Measurements from ENCODE around the gene TBCD.

Gene TBCD

GRCh38 chr17:82812058-82812457, 60.2 kb downstream of the TBCD start:
- no peak for DNase-seq

DNA sequence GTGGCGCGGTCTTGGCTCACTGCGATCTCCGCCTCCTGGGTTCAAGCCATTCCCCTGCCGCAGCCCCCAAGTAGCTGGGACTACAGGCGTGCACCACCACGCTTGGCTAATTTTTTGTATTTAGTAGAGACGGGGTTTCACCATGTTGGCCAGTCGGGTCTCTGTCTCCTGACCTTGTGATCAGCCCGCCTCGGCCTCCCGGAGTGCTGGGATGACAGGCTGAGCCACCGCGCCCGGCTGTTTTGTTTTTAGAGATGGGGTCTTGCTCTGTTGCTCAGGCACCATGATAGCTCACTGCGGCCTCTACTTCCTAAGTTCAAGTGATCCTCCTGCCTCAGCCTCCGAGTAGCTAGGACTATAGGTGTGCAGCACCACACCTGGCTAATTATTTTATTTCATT, 60.7 kb downstream of the TBCD start:
- no peak for DNase-seq

GRCh38 chr17:82813299-82814051, 61.6 kb downstream of the TBCD start:
- DNase-seq = no peak

- DNase-seq = no peak
Measured at GRCh38 chr17:82814834-82815233, 63.0 kb downstream of the TBCD start.

DNA sequence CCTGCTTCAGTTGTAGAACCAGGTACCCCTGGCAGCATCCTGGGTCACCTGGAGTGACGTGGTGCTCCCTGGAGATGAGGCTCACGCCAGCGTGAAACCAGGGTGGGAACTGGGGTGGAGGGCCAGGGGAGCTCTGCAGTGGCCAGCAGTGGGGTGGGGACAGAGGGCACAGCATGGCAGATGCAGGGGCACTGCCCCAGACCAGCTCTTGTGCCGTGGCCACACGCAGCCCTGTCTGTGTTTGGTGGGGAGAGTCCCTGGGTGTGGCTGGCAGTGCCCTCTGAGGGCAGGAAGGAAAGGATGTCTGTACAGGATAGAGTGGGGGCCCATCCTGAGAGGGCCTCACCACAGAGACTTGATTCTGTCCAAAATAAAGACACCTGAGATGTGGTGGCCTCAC, 63.5 kb downstream of the TBCD start:
- DNase-seq = no peak

GRCh38 chr17:82815790-82816305, 64.0 kb downstream of the TBCD start:
- DNase-seq = no peak

- no peak for DNase-seq
Measured at GRCh38 chr17:82816358-82816757, 64.5 kb downstream of the TBCD start.

- no peak for DNase-seq
Measured at GRCh38 chr17:82817947-82818346, 66.1 kb downstream of the TBCD start.

GRCh38 chr17:82820278-82821251, 68.7 kb downstream of the TBCD start:
- no peak for DNase-seq

DNA sequence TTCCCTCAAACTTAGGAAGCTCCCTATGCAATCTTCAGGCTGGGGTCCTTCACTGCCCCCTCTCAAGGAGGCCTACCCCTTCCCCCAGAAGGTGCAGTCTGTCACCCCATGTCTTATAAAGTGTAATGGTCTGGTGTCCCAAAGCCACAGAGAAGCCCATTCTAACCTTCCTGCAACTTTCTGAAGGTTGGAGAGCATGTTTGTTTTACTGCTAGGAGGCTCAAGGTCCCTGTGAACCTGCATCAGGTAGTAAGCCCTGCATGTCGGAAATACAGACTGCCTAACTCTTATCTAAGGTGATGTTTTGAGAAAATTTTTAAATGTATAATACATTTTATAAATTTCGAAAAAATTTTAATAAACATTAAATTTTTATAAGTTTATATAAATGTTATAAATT, 69.7 kb downstream of the TBCD start:
- no peak for DNase-seq

GRCh38 chr17:82822281-82822680, 70.4 kb downstream of the TBCD start:
- DNase-seq = no peak

DNA sequence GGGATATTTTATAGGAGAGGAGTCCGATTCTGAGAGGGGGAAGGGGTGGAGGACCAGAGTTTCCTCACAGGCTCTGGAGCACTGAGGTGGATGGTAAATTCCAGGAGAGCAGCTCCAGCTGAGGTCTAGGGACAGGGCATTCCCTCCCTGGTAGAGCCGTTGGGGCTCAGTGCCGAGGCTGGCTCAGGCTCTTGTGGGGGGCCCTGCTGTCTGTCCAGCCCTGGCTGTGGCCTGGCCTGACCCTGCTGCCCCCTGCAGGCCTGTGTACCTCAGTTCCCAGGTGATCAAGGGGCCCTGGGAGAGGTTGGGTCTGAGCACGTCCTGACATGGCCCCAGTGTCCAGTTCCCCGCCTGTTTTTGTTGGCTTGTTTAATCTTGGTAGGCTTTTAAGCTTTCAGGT, 71.1 kb downstream of the TBCD start:
- peak; percentile 28 for DNase-seq

GRCh38 chr17:82825540-82826124, 73.8 kb downstream of the TBCD start:
- DNase-seq = no peak

GRCh38 chr17:82826211-82826610, 74.3 kb downstream of the TBCD start:
- no peak for DNase-seq

DNA sequence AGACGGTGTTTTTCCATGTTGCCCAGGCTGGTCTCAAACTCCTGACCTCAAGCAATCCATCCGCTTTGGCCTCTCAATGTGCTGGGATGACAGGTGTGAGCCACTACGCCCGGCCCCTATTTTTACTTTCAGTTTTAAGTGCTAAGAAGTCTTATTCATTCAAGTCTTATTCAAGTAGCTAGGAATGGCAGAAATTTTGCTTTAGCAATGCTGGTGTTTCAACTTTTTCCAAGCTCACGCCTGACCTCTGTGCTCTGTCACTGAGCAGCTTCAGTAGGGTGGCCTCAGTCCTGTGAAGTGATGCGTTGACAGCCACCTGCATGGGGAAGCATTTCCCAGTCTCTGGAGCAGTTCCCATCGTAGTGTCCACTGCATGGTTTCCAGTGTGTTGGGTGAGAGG, 75.1 kb downstream of the TBCD start:
- no peak for DNase-seq

GRCh38 chr17:82828875-82829487, 77.1 kb downstream of the TBCD start:
- no peak for DNase-seq

- no peak for DNase-seq
Measured at GRCh38 chr17:82830249-82830661, 78.4 kb downstream of the TBCD start.

DNA sequence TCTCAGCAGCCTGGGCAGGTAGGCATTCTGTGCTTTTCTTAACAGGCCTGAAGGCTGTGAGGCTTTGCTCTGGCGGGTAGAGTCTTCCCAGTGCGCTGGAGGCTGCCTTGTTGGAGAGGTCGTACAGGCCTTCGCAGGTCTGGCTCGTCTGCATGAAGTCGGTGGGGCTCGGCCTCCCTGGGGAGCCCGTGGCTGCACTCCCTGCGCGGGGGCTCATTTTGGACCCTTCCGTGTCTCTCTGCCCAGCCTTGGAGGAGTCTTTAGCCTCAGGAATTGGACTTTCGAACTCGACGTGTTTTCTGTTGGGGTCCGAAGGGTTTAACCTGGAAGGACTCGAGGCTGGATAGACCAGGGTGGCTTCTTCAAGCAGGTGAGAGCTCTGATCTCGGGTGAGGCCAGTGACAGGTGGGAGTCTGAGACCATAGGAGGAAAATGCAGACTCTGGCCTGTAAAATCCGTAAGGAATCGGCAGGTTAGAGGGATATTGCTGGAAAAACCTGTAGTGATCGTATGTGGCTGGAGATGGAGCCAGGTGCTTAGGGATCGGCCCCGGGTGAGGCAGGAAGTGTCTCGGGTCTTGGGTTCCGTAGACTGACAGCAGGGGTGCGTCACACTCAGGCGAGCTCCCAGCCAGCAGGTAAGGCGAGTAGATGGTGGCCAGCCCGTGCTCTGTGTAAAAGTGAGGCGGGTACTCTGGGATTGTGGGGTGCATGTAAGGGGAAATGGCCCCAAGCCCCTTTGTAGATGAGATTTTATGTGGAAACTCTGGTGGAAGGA, 79.4 kb downstream of the TBCD start:
- DNase-seq = no peak

- DNase-seq = no peak
Measured at GRCh38 chr17:82831818-82832200, 79.9 kb downstream of the TBCD start.

- DNase-seq = no peak
Measured at GRCh38 chr17:82832411-82832810, 80.5 kb downstream of the TBCD start.

DNA sequence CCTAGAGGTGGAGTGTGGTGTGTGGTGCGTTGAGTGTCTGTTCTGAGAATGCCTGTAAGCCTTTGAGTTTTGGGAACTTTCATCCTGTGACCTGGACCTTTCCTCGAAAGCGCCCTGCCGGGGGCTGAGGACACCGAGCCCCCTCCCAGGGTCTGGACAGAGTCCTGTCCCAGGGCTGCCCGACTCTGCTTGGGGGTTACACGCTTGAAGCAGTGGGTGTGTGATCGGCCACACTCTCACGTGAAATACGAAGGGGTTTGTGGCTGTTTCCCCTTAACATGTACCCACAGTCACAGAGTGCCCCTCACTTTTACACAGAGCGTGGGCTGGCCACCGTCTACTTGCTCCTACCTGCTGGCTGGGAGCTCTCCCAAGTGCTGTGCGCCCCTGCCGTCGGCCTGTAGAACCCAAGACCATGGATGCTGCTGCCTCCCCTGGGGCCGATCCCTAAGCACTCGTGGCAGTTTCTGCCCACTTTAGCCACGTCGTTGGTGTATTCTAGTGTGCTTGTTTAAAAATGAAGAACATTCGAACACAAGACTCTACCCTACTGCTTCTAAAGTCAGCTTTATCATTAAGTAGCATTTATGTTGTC, 81.1 kb downstream of the TBCD start:
- no peak for DNase-seq

DNA sequence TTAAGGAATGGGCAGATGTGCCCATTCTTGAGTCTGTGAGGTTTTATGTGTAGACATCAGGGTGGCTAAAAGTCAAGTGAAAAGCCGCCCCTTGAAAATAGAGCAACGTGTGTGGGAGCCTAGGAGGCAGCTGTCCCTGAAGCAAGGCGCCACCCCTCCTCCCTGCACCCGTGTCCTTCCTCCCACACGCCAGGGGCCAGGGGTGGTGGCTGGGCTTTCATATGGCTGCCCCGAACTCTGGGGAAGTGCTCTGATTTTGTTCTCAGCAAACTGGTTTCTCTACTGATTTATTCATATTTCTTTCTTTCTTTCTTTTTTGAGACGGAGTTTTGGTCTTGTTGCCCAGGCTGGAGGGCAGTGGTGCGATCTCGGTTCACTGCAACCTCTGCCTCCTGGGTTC, 83.3 kb downstream of the TBCD start:
- no peak for DNase-seq

Data from DMS53 (cell line).